ENCODE results near the gene ABCC11. TPM values are rescaled to one million over a fixed set of nuclear protein-coding genes. Genes with fewer than 3 reads are reported as not detected.

Gene ABCC11
- total and polyA plus RNA-seq, 2 experiments from 2014 or later: 0.23 to 0.76 TPM

- Histone ChIP-seq H3K4me2 (ENCODE audit: unreplicated experiment) (peak overlapping the region; percentile 78), H2AFZ (peak overlapping the region; percentile 57; the same call in 1 of the 2 replicates)
- in situ Hi-C loops (cut with MboI): loop anchor here (10.0 kb wide), 2 partner anchors 1030 to 1130 kb away; no protein-coding TSS in a partner anchor
Measured at GRCh38 chr16:48164907-48165715, 82.2 kb downstream of the ABCC11 start.

GRCh38 chr16:48162839-48163410 lies 84.4 kb downstream of the ABCC11 start:
- no peaks in the 10 kb centered on the region for H3K36me3 ChIP-seq (ENCODE audit: low read depth)
- DNase-seq: no peak
- no peaks in the 10 kb centered on the region for H3K79me2 ChIP-seq (ENCODE audit: insufficient read depth)
- H3K27me3 ChIP-seq (replicated peaks; ENCODE audit: insufficient read depth): no peaks in the 10 kb centered on the region
- H4K20me1 ChIP-seq (ENCODE audit: insufficient read depth): no peaks in the 10 kb centered on the region
- 75 to 77% methylated on average over 9 of the region's 9 CpGs for WGBS, 2 experiments (ENCODE audit: low coverage in 1 of 2, low lambda C conversion rate in 2 of 2, missing lambda C conversion rate in 2 of 2)
- no peak overlapping the region for H3K27ac ChIP-seq
- no peaks in the 10 kb centered on the region for H3F3A ChIP-seq (ENCODE audit: insufficient read depth)
- TF ChIP-seq EZH2 (IDR thresholded peaks at IDR 0.05; ENCODE audit: insufficient read depth, poor library complexity, severe bottlenecking) (no peak), EZH2phosphoT487 (IDR thresholded peaks at IDR 0.05; ENCODE audit: insufficient read depth, low read depth) (no peak)
- no peak overlapping the region for H3K4me3 ChIP-seq
- H3K4me1 ChIP-seq (ENCODE audit: insufficient read depth): peaks cover 6% of the 10 kb centered on the region; the same call in 1 of the 2 replicates
- H3K9me3 ChIP-seq (ENCODE audit: low read depth): no peaks in the 10 kb centered on the region
- H3K9ac ChIP-seq: no peak overlapping the region
- H2AFZ ChIP-seq: no peak overlapping the region
- no peak overlapping the region for H3K4me2 ChIP-seq (ENCODE audit: unreplicated experiment)
- H3K9me2 ChIP-seq (ENCODE audit: insufficient read depth): no peaks in the 10 kb centered on the region
- in situ Hi-C loops (cut with MboI): loop anchor here (10.0 kb wide), 2 partner anchors 1028 to 1128 kb away; no protein-coding TSS in a partner anchor

More at GRCh38 chr16:48164907-48165715, 82.2 kb downstream of the ABCC11 start:
- H3K9me2 ChIP-seq (ENCODE audit: insufficient read depth): no peaks in the 10 kb centered on the region
- H4K20me1 ChIP-seq (ENCODE audit: insufficient read depth): no peaks in the 10 kb centered on the region
- no peak overlapping the region for H3K27ac ChIP-seq
- TF ChIP-seq EZH2 (IDR thresholded peaks at IDR 0.05; ENCODE audit: insufficient read depth, poor library complexity, severe bottlenecking): no peak
- no peak for TF ChIP-seq EZH2phosphoT487 (IDR thresholded peaks at IDR 0.05; ENCODE audit: insufficient read depth, low read depth)
- H3K27me3 ChIP-seq (replicated peaks; ENCODE audit: insufficient read depth): no peaks in the 10 kb centered on the region
- DNase-seq: peak; percentile 75
- no peaks in the 10 kb centered on the region for H3K36me3 ChIP-seq (ENCODE audit: low read depth)
- 32 to 36% methylated on average over 16 of the region's 16 CpGs for WGBS, 2 experiments (ENCODE audit: low coverage in 1 of 2, low lambda C conversion rate in 2 of 2, missing lambda C conversion rate in 2 of 2)
- no peak overlapping the region for H3K4me3 ChIP-seq
- no peaks in the 10 kb centered on the region for H3K9me3 ChIP-seq (ENCODE audit: low read depth)
- no peaks in the 10 kb centered on the region for H3K4me1 ChIP-seq (ENCODE audit: insufficient read depth)
- no peaks in the 10 kb centered on the region for H3F3A ChIP-seq (ENCODE audit: insufficient read depth)
- no peak overlapping the region for H3K9ac ChIP-seq
- H3K79me2 ChIP-seq (ENCODE audit: insufficient read depth): no peaks in the 10 kb centered on the region

GRCh38 chr16:48161906-48162305 lies 85.4 kb downstream of the ABCC11 start:
- in situ Hi-C loops (cut with MboI): loop anchor here (10.0 kb wide), 2 partner anchors 1027 to 1127 kb away; no protein-coding TSS in a partner anchor
- no peak overlapping the region for H3K9ac ChIP-seq
- no peaks in the 10 kb centered on the region for H3K36me3 ChIP-seq (ENCODE audit: low read depth)
- no peak for TF ChIP-seq EZH2 (IDR thresholded peaks at IDR 0.05; ENCODE audit: insufficient read depth, poor library complexity, severe bottlenecking)
- no peak for TF ChIP-seq EZH2phosphoT487 (IDR thresholded peaks at IDR 0.05; ENCODE audit: insufficient read depth, low read depth)
- no peaks in the 10 kb centered on the region for H3K79me2 ChIP-seq (ENCODE audit: insufficient read depth)
- H3K9me3 ChIP-seq (ENCODE audit: low read depth): no peaks in the 10 kb centered on the region
- H4K20me1 ChIP-seq (ENCODE audit: insufficient read depth): no peaks in the 10 kb centered on the region
- no peak overlapping the region for H3K27ac ChIP-seq
- no peaks in the 10 kb centered on the region for H3K9me2 ChIP-seq (ENCODE audit: insufficient read depth)
- no peaks in the 10 kb centered on the region for H3F3A ChIP-seq (ENCODE audit: insufficient read depth)
- WGBS, 2 experiments (ENCODE audit: low coverage in 1 of 2, low lambda C conversion rate in 2 of 2, missing lambda C conversion rate in 2 of 2): 77 to 80% methylated on average over 4 of the region's 4 CpGs
- H3K4me2 ChIP-seq (ENCODE audit: unreplicated experiment): no peak overlapping the region
- no peak overlapping the region for H3K4me3 ChIP-seq
- H2AFZ ChIP-seq: no peak overlapping the region
- peaks cover 8% of the 10 kb centered on the region; the same call in 1 of the 2 replicates for H3K4me1 ChIP-seq (ENCODE audit: insufficient read depth)
- DNase-seq: no peak
- H3K27me3 ChIP-seq (replicated peaks; ENCODE audit: insufficient read depth): no peaks in the 10 kb centered on the region

DNA sequence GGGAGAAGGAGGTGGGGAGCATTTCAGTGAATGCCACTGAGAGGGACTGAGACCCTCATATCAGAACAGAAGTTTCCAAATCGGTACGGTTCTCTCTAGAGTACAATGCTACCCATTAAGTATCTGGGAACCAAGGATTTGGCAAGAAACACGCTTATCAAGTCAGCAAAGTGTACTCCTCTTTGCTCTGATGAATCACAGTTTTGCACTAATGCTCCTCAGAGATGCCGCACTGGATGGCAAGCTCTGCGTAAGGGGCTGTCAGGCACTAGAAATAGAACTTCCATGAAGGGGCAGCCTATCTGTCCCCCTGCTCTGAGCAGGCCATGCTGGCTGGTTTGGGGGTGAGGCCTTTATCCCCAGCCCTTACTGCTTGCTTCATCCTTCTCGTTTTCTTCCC lies 86.8 kb downstream of the ABCC11 start:
- Histone ChIP-seq H3K9me3 (ENCODE audit: low read depth) (no peaks in the 10 kb centered on the region), H2AFZ (no peak overlapping the region), H3K9ac (no peak overlapping the region), H3K27me3 (replicated peaks; ENCODE audit: insufficient read depth) (no peaks in the 10 kb centered on the region), H3F3A (ENCODE audit: insufficient read depth) (no peaks in the 10 kb centered on the region), H4K20me1 (ENCODE audit: insufficient read depth) (no peaks in the 10 kb centered on the region), H3K79me2 (ENCODE audit: insufficient read depth) (no peaks in the 10 kb centered on the region), H3K4me2 (ENCODE audit: unreplicated experiment) (no peak overlapping the region), H3K4me3 (no peak overlapping the region), H3K36me3 (ENCODE audit: low read depth) (no peaks in the 10 kb centered on the region), H3K4me1 (ENCODE audit: insufficient read depth) (peaks cover 8% of the 10 kb centered on the region; the same call in 1 of the 2 replicates), H3K27ac (no peak overlapping the region), H3K9me2 (ENCODE audit: insufficient read depth) (no peaks in the 10 kb centered on the region)
- no peak for DNase-seq
- in situ Hi-C loops (cut with MboI): loop anchor here (10.0 kb wide), 2 partner anchors 1026 to 1126 kb away; no protein-coding TSS in a partner anchor
- no peak for TF ChIP-seq EZH2phosphoT487 (IDR thresholded peaks at IDR 0.05; ENCODE audit: insufficient read depth, low read depth)
- no peak for TF ChIP-seq EZH2 (IDR thresholded peaks at IDR 0.05; ENCODE audit: insufficient read depth, poor library complexity, severe bottlenecking)
- 93 to 95% methylated on average over 6 of the region's 6 CpGs for WGBS, 2 experiments (ENCODE audit: low coverage in 1 of 2, low lambda C conversion rate in 2 of 2, missing lambda C conversion rate in 2 of 2)
